Measurements from ENCODE around the gene MACROD2.

DNA sequence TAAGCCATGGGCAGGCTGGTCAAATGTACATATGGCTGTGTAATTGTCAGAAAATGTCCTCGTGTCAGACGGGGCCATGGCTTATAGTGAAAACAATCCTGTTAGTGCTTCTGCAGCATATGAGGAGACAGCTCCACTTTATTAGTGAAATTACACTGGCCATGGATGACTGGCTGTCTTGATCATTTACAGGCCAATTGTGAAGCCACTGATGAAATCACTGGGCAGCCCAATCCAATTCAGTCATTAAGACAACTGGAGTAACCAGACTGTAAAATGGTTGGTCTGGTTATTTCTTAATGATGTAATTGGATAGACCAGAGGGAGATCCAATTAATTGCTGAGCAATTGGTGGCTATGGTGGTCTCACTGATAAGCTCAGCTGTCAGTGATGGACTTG, 1828.4 kb downstream of the MACROD2 start:
- no peak for TF ChIP-seq ZFP30 (CRISPR knock-in tag; IDR thresholded peaks at IDR 0.05)
- TF ChIP-seq TOX (CRISPR knock-in tag; IDR thresholded peaks at IDR 0.05; ENCODE audit: borderline replicate concordance), result no peak
- TF ChIP-seq RARB (CRISPR knock-in tag; IDR thresholded peaks at IDR 0.05), result no peak
- TF ChIP-seq ARNTL (CRISPR knock-in tag; IDR thresholded peaks at IDR 0.05; ENCODE audit: borderline replicate concordance, low read depth), result no peak
- no peak for TF ChIP-seq OSR1 (CRISPR knock-in tag; IDR thresholded peaks at IDR 0.05)
- no peak for TF ChIP-seq SNAI2 (CRISPR knock-in tag; IDR thresholded peaks at IDR 0.05)
- no peak for TF ChIP-seq GLIS3 (CRISPR knock-in tag; IDR thresholded peaks at IDR 0.05)
- no peak for TF ChIP-seq ZNF70 (CRISPR knock-in tag; IDR thresholded peaks at IDR 0.05)
